ENCODE data around the gene FUT3. TPM values are rescaled to one million over a fixed set of nuclear protein-coding genes. Genes with fewer than 3 reads are reported as not detected.
A peak's percentile ranks its signal among the peaks of the same experiment; 100 is the strongest.

Gene FUT3
- total RNA-seq, 1 experiment from 2014 or later: not detected

DNA sequence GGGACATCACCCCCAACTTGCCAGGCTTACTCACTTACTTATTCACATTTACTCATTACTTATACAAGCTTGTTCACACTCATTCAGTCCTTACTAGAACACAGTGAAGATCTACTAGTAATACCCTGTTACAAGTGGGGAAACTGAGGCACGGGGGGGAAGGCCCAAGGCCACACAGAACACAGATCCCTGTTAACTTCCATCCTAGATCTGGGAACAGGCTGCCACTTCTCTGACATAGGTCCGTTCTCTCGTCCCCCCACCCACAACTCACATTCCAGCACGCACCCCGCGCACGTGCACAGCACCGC lies 47.9 kb downstream of the FUT3 start:
- no peak for DNase-seq (ENCODE audit: low read depth)

- DNase-seq (ENCODE audit: low read depth): peak; percentile 35
Measured at GRCh38 chr19:5801796-5802619, 49.2 kb downstream of the FUT3 start.

GRCh38 chr19:5800361-5801270 lies 50.6 kb downstream of the FUT3 start:
- DNase-seq (ENCODE audit: low read depth): no peak

DNA sequence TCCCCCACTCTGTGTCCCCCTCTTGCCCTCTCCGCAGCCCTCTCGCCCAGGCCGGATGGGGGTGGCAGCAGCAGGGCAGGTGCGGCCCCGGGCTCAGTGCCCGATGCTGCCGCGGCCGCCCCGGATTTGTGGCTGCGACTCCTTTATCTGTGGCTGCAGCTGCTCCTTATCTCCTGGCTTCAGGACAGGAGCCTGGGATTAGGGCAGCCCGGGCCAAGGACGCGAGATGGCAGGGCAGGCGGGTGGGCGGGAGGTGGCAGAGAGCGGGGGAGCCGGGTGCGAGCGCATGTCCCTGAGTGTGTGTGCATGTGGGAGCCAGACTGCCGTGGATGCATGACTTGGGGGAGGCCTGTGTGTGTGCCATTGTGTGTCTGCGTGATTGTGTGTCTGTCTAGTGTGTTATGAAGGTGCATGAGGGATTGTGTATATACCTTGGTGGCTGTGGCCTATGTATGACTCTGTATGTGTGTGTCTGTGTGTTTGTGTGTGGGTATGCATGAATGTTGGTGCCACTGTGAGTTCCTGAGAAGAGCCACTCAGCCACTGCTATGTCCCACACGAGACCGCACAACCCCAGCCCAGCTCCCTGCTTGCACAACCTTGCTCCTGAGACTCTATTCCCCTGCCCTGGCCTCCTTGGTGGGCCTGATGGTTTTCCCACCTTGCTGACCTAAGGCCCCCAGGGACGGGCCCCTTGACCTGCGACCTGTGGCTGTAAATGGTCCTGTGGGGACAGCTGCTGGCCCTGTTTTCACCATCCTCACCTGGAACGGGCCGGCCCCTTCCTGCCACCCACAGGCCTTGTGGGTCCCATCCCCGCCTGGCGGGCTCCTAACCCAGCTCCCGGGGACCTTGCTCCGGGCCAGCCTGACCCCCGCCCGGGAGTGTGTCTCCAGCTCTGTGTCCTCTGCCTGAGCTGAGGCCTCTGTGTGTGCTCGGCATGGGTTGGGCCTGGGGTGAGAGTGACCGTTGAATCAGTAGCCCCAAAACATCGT lies 51.7 kb downstream of the FUT3 start:
- no peak for DNase-seq (ENCODE audit: low read depth)

- no peak for DNase-seq (ENCODE audit: low read depth)
Measured at GRCh38 chr19:5798244-5798643, 53.0 kb downstream of the FUT3 start.

- DNase-seq (ENCODE audit: low read depth): no peak
Measured at GRCh38 chr19:5795382-5795919, 55.8 kb downstream of the FUT3 start.

DNA sequence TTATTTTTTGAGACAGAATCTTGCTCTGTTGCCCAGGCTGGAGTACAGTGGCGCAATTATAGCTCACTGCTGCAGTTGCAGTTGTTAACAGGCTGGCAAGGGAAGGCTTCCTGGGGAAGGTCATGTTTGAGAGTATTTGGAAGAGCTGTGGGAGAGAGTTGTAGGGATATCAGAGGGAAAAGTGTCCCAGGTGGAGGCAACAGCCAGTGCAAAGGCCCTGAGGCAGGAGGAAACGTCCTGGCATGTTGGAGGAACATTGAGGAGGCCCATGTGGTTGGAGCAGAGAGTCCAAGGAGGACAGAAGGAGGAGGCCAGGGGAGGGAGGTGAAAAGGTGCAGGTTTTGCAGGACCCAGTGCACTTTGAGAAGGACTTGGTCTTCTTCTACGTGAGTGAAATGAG lies 58.1 kb downstream of the FUT3 start:
- DNase-seq (ENCODE audit: low read depth): no peak

Other genes with a start within 250 kb of the FUT3 start
- 17.6 and 23.2 TPM in 2 replicates for gene SAFB2, start 228.7 kb downstream of the FUT3 start, total RNA-seq (2014; rRNA removed)
- 21.2 and 45.7 TPM in 2 replicates for gene SAFB, start 228.4 kb downstream of the FUT3 start, total RNA-seq (2014; rRNA removed)
- 48.8 and 52.1 TPM in 2 replicates for gene MICOS13, start 170.9 kb downstream of the FUT3 start, total RNA-seq (2014; rRNA removed)
- gene HSD11B1L, start 170.4 kb downstream of the FUT3 start, total RNA-seq (2014; rRNA removed): 22.4 and 24.7 TPM in 2 replicates
- 795 and 866 TPM in 2 replicates for gene RPL36, start 161.2 kb downstream of the FUT3 start, total RNA-seq (2014; rRNA removed)
- 71.2 and 83.6 TPM in 2 replicates for gene LONP1, start 131.3 kb downstream of the FUT3 start, total RNA-seq (2014; rRNA removed)
- gene CATSPERD, start 130.8 kb downstream of the FUT3 start, total RNA-seq (2014; rRNA removed): not detected in 2 replicates
- 2.0 and 2.9 TPM in 2 replicates for gene PRR22, start 66.7 kb downstream of the FUT3 start, total RNA-seq (2014; rRNA removed)
- 44.6 and 47.6 TPM in 2 replicates for gene DUS3L, start 60.3 kb downstream of the FUT3 start, total RNA-seq (2014; rRNA removed)
- gene NRTN, start 46.4 kb downstream of the FUT3 start, total RNA-seq (2014; rRNA removed): not detected in 2 replicates
- gene FUT6, start 11.7 kb downstream of the FUT3 start, total RNA-seq (2014; rRNA removed): not detected in 2 replicates
- gene FUT5, start 19.1 kb upstream of the FUT3 start, total RNA-seq (2014; rRNA removed): not detected in 2 replicates
- gene NDUFA11, start 52.3 kb upstream of the FUT3 start, total RNA-seq (2014; rRNA removed): 172 and 188 TPM in 2 replicates
- gene VMAC, start 53.4 kb upstream of the FUT3 start, total RNA-seq (2014; rRNA removed): 2.6 and 3.0 TPM in 2 replicates
- 2.4 and 3.5 TPM in 2 replicates for gene CAPS, start 62.8 kb upstream of the FUT3 start, total RNA-seq (2014; rRNA removed)
- 74.1 and 81.2 TPM in 2 replicates for gene RANBP3, start 126.7 kb upstream of the FUT3 start, total RNA-seq (2014; rRNA removed)